H9 (cell line): ENCODE results near the gene FLNC. TPM values are rescaled to one million over a fixed set of nuclear protein-coding genes. Genes with fewer than 3 reads are reported as not detected.

Experiments
- DNase-seq: peaks from one replicate; pipeline ENCODE4 v3.0.0-alpha.2; 2017
- H2AFZ ChIP-seq: one replicate; pipeline ENCODE4 v1.6.1; 2013; ENCODE audit warnings: mild to moderate bottlenecking, low read length, control low read depth, moderate library complexity
- H2AK5ac ChIP-seq: 2 replicates; pipeline ENCODE4 v1.6.1; 2013; ENCODE audit warnings: low read length, control low read depth, mixed read lengths; ENCODE audit not compliant: insufficient read length
- H2BK120ac ChIP-seq: one replicate; pipeline ENCODE4 v1.6.1; 2013; ENCODE audit warnings: low read depth, mild to moderate bottlenecking, low read length, control low read depth, inconsistent platforms; ENCODE audit not compliant: poor library complexity, severe bottlenecking
- H2BK12ac ChIP-seq: 2 replicates; pipeline ENCODE4 v1.6.1; 2013; ENCODE audit warnings: low read length, control low read depth, mixed read lengths, low read depth; ENCODE audit not compliant: insufficient read length
- H2BK15ac ChIP-seq: 2 replicates; pipeline ENCODE4 v1.6.1; 2013; ENCODE audit warnings: low read depth, low read length, control low read depth
- H2BK20ac ChIP-seq: one replicate; pipeline ENCODE4 v1.6.1; 2013; ENCODE audit warnings: low read depth, mild to moderate bottlenecking, low read length, control low read depth, inconsistent platforms; ENCODE audit not compliant: poor library complexity, severe bottlenecking
- H2BK5ac ChIP-seq: 2 replicates; pipeline ENCODE4 v1.6.1; 2013; ENCODE audit warnings: low read length, control low read depth, mixed read lengths; ENCODE audit not compliant: insufficient read length
- H3K14ac ChIP-seq: 2 replicates; pipeline ENCODE4 v1.6.1; 2013; ENCODE audit warnings: low read length, control low read depth; ENCODE audit not compliant: insufficient read depth
- H3K18ac ChIP-seq: 2 replicates; pipeline ENCODE4 v1.6.1; 2013; ENCODE audit warnings: low read depth, mild to moderate bottlenecking, mixed read lengths, low read length, control low read depth; ENCODE audit not compliant: insufficient read length
- H3K23ac ChIP-seq: 2 replicates; pipeline ENCODE4 v1.6.1; 2013; ENCODE audit warnings: low read length, control low read depth, mixed read lengths, low read depth; ENCODE audit not compliant: insufficient read length
- H3K23me2 ChIP-seq: 2 replicates; pipeline ENCODE4 v1.6.1; 2013; ENCODE audit warnings: low read depth, mild to moderate bottlenecking, mixed read lengths, low read length, control low read depth; ENCODE audit not compliant: insufficient read length, poor library complexity, severe bottlenecking
- H3K27ac ChIP-seq: 2 replicates; pipeline ENCODE4 v1.5.1; 2013; ENCODE audit warnings: low read length, control low read depth, mixed read lengths, low read depth; ENCODE audit not compliant: insufficient read length
- H3K27me3 ChIP-seq: 2 replicates; pipeline ENCODE4 v1.6.1; 2013; ENCODE audit warnings: low read length, control low read depth, inconsistent platforms; ENCODE audit not compliant: insufficient read depth
- H3K4ac ChIP-seq: 2 replicates; pipeline ENCODE4 v1.6.1; 2013; ENCODE audit warnings: low read depth, mild to moderate bottlenecking, control low read depth, inconsistent platforms, low read length, moderate library complexity
- H3K4me1 ChIP-seq: 2 replicates; pipeline ENCODE4 v1.6.1; 2013; ENCODE audit warnings: low read length, control low read depth, inconsistent platforms; ENCODE audit not compliant: insufficient read depth
- H3K4me2 ChIP-seq: 2 replicates; pipeline ENCODE4 v1.6.1; 2013; ENCODE audit warnings: low read length, control low read depth, mixed read lengths; ENCODE audit not compliant: insufficient read length, insufficient read depth
- H3K56ac ChIP-seq: 2 replicates; pipeline ENCODE4 v1.6.1; 2013; ENCODE audit warnings: low read depth, mild to moderate bottlenecking, mixed read lengths, low read length, control low read depth; ENCODE audit not compliant: insufficient read length
- H3K79me1 ChIP-seq: 2 replicates; pipeline ENCODE4 v1.6.1; 2013; ENCODE audit warnings: low read depth, mild to moderate bottlenecking, moderate library complexity, low read length, control low read depth, inconsistent platforms; ENCODE audit not compliant: insufficient read depth, poor library complexity, severe bottlenecking
- H3K79me2 ChIP-seq: 2 replicates; pipeline ENCODE4 v1.6.1; 2013; ENCODE audit warnings: low read length, control low read depth, inconsistent platforms; ENCODE audit not compliant: insufficient read depth
- H3K9ac ChIP-seq: 2 replicates; pipeline ENCODE4 v1.6.1; 2013; ENCODE audit warnings: low read length, control low read depth, mixed read lengths; ENCODE audit not compliant: insufficient read length; ENCODE audit errors: extremely low read depth
- H3K9me3 ChIP-seq: one replicate; pipeline ENCODE4 v1.6.1; 2013; ENCODE audit warnings: low read depth, low read length, inconsistent platforms; ENCODE audit not compliant: control insufficient read depth
- H3T11ph ChIP-seq: one replicate; pipeline ENCODE4 v1.6.1; 2013; ENCODE audit warnings: mild to moderate bottlenecking, low read length, control low read depth, inconsistent platforms
- H4K20me1 ChIP-seq: one replicate; pipeline ENCODE4 v1.6.1; 2013; ENCODE audit not compliant: control insufficient read depth, insufficient read length, insufficient read depth
- H4K5ac ChIP-seq: 2 replicates; pipeline ENCODE4 v1.6.1; 2013; ENCODE audit warnings: low read depth, mild to moderate bottlenecking, mixed read lengths, low read length, control low read depth; ENCODE audit not compliant: insufficient read length
- H4K8ac ChIP-seq: replicated peaks from 2 replicates; pipeline ENCODE4 v1.6.1; 2013; ENCODE audit warnings: low read length, control low read depth, mixed read lengths, low read depth; ENCODE audit not compliant: insufficient read length
- H4K91ac ChIP-seq: 2 replicates; pipeline ENCODE4 v1.6.1; 2013; ENCODE audit warnings: low read depth, mild to moderate bottlenecking, moderate library complexity, mixed read lengths, low read length, control low read depth; ENCODE audit not compliant: insufficient read length
- H3K27ac Mint-ChIP-seq, 3 experiments: 2 replicates in 2 of 3; 3 replicates in 1 of 3; pipeline ENCODE4 v1.8.0; 2020 to 2021; ENCODE audit warnings: mixed read lengths in 3 of 3, mild to moderate bottlenecking in 1 of 3, moderate library complexity in 1 of 3
- H3K27me3 Mint-ChIP-seq: 2 replicates; pipeline ENCODE4 v1.8.0; 2021; ENCODE audit warnings: low read depth, mild to moderate bottlenecking, moderate library complexity, mixed read lengths
- H3K36me3 Mint-ChIP-seq, 3 experiments: 2 replicates in 2 of 3; 3 replicates in 1 of 3; pipeline ENCODE4 v1.8.0; 2020 to 2021; ENCODE audit warnings: low read depth in 3 of 3, mixed read lengths in 3 of 3; ENCODE audit not compliant: insufficient read depth in 1 of 3
- H3K4me1 Mint-ChIP-seq, 2 experiments: 2 replicates each; pipeline ENCODE4 v1.8.0; 2020; ENCODE audit warnings: mixed read lengths in 2 of 2
- H3K4me3 Mint-ChIP-seq, 2 experiments: 2 replicates in 1 of 2; 3 replicates in 1 of 2; pipeline ENCODE4 v1.8.0; 2020 to 2021; ENCODE audit warnings: mild to moderate bottlenecking in 2 of 2, mixed read lengths in 2 of 2, moderate library complexity in 1 of 2
- H3K9me3 Mint-ChIP-seq, 2 experiments: 2 replicates in 1 of 2; 3 replicates in 1 of 2; pipeline ENCODE4 v1.8.0; 2020; ENCODE audit warnings: mild to moderate bottlenecking in 2 of 2, mixed read lengths in 2 of 2, moderate library complexity in 1 of 2
- WGBS: extraction: QIAGEN DNeasy Blood & Tissue Kit; methylation state at CpG from one replicate; pipeline ENCODE4 v1.1.7; 2013; ENCODE audit warnings: missing lambda C conversion rate, low lambda C conversion rate, mixed read lengths; ENCODE audit not compliant: insufficient read length; ENCODE audit errors: extremely low coverage; 5-methylcytosine and 5-hydroxymethylcytosine counted together
- total RNA-seq: library from RNA; stranded (reverse); gene quantifications from 2 replicates; pipeline ENCODE4 v1.2.1, GENCODE V29; 2021
- TF ChIP-seq, protein P1 (sequence below): fragments of 200-600 bp; sonication (generic); conservative IDR thresholded peaks from 3 replicates; pipeline ENCODE4 v1.8.0; 2021; ENCODE audit warnings: antibody characterized with exemption, mild to moderate bottlenecking

The FLNC gene
- total RNA-seq, 1 experiment from 2014 or later = 12.2 TPM

DNA sequence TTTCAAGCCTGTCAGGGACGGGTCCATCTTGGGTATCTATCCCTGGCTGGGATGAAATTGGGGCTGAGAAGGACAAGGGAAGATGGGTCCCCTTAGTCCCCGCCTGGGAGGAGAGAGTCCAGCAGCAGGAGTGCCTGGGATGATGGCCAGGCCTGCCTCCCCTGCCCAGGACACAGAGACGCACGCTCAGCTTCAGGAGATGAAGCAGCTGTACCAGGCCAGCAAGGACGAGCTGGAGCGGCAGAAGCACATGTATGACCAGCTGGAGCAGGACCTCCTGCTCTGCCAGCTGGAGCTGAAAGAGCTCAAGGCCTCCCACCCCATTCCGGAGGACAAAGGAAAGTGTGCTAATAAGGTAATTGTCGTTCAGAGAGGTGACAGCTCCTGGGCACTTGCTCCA, 23.0 kb upstream of the FLNC start:
- H4K20me1 ChIP-seq = no peaks in the 10 kb centered on the region
- no peaks in the 10 kb centered on the region for H3K79me2 ChIP-seq
- H2AK5ac ChIP-seq = no peak overlapping the region
- H3K4me2 ChIP-seq = no peak overlapping the region
- Mint-ChIP-seq H3K27me3 (no peaks in the 10 kb centered on the region), H3K4me3 (no peak overlapping the region), H3K9me3 (no peaks in the 10 kb centered on the region), H3K36me3 (peaks cover 18 to 56% (median 45%) of the 10 kb centered on the region in 3 experiments; a peak in 6 of 7 replicates), H3K4me1 (peaks cover 9 to 11% of the 10 kb centered on the region in 2 experiments), H3K27ac (no peak overlapping the region)
- H2BK12ac ChIP-seq = no peak overlapping the region
- H4K5ac ChIP-seq = no peak overlapping the region
- no peak overlapping the region for H4K91ac ChIP-seq
- TF ChIP-seq, protein P1, sequence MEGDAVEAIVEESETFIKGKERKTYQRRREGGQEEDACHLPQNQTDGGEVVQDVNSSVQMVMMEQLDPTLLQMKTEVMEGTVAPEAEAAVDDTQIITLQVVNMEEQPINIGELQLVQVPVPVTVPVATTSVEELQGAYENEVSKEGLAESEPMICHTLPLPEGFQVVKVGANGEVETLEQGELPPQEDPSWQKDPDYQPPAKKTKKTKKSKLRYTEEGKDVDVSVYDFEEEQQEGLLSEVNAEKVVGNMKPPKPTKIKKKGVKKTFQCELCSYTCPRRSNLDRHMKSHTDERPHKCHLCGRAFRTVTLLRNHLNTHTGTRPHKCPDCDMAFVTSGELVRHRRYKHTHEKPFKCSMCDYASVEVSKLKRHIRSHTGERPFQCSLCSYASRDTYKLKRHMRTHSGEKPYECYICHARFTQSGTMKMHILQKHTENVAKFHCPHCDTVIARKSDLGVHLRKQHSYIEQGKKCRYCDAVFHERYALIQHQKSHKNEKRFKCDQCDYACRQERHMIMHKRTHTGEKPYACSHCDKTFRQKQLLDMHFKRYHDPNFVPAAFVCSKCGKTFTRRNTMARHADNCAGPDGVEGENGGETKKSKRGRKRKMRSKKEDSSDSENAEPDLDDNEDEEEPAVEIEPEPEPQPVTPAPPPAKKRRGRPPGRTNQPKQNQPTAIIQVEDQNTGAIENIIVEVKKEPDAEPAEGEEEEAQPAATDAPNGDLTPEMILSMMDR = no peak
- no peak overlapping the region for H2BK5ac ChIP-seq
- WGBS = no CpG with 5 or more reads among the region's 8 CpGs
- no peak overlapping the region for H2AFZ ChIP-seq
- no peak overlapping the region for H3K14ac ChIP-seq
- H3K79me1 ChIP-seq = no peaks in the 10 kb centered on the region
- no peaks in the 10 kb centered on the region for H3K9me3 ChIP-seq
- no peak overlapping the region for H2BK120ac ChIP-seq
- DNase-seq = no peak
- H3K4me1 ChIP-seq = no peaks in the 10 kb centered on the region
- H3K56ac ChIP-seq = no peak overlapping the region
- no peak overlapping the region for H4K8ac ChIP-seq
- H2BK20ac ChIP-seq = no peak overlapping the region
- no peak overlapping the region for H3K23ac ChIP-seq
- no peaks in the 10 kb centered on the region for H3K23me2 ChIP-seq
- H3T11ph ChIP-seq = no peak overlapping the region
- H3K9ac ChIP-seq = no peak overlapping the region
- no peaks in the 10 kb centered on the region for H3K27me3 ChIP-seq
- no peak overlapping the region for H3K4ac ChIP-seq
- no peak overlapping the region for H3K18ac ChIP-seq
- H2BK15ac ChIP-seq = no peak overlapping the region
- H3K27ac ChIP-seq = no peak overlapping the region
